GM19395 (cell line): ENCODE measurements around the gene TMEM158.

Source experiments
- ATAC-seq: cut with Tn5 transposase; IDR thresholded peaks from one replicate; pipeline ENCODE4 v1.9.1; 2021; ENCODE audit warnings: mild to moderate bottlenecking, moderate library complexity; ENCODE audit not compliant: unreplicated experiment

The TMEM158 gene

GRCh38 chr3:45226206-45226915 lies at the start of gene TMEM158:
TSS of gene TMEM158 (minus strand) at chr3:45226287. CDS start at chr3:45226027, 260 bp downstream.
- peak; percentile 65 for ATAC-seq

GRCh38 chr3:45275006-45275704 lies 49.1 kb upstream of the TMEM158 start:
- ATAC-seq, result no peak

- no peak for ATAC-seq
Measured at GRCh38 chr3:45273681-45274515, 47.8 kb upstream of the TMEM158 start.

DNA sequence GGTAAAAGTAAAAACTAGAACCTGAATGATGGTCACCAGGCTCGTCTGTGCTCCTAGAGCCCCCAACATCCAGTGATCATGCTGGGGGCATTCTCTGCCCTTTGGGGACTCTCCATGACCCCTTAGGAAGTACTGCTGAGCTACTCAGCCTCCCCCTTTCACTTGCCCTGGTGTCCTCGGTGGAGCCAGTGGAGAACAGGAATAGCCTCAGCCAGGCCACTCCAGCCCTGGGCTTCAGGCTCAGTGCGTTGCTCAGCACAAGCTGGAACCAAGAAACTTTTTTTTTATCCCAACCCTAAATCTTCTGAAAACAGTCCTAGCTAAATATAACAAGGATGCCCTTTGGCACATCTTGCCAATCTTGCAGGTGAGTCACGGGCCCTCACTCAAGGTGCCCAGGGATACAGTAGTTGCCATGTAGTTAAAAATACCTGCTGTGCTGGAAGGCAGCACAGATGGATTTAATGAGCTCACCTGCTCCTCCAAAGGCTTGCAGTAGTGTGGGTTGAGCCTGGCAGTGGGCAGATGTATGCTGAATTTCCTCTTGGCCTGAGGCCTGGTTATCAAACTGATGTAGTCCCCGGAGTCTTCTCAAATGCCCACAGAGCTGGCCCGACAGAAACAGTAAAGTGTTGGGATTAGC lies 46.9 kb upstream of the TMEM158 start:
- no peak for ATAC-seq

DNA sequence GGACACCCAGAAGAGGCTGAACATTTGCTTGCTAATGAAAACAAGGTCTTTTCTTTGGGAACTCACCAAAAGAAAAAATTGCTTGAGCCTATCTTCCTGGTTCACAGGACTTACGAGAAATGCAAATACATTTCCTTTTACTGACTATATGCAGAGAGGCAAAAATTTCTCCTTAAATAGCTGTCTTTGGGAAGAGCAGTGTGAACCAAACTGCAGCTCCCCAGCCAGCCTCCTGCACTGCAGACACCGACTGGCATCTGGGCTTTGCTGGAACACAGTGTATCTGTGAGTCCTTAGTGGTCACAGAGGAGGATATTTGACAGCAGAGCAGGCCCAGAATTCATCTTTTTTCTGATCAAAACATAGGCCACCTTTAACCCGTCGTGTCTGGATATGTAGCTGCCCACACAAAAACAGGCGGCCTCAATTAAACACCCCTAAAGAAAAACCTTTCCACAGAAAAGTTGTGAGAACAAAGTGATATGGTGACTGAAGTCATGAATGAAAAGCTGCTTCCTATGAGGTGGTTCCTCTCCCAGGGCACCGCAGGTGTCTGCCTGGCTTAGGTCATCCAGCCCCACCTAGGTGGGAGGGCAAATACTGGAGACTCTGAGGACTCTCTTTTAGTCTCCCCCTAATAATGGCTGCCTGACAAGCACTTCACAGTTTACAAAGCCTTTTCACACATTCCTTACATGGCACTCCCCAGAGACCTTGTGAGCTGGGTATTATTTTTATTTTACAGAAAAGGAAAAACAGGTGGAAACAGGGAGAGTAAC lies 46.1 kb upstream of the TMEM158 start:
- ATAC-seq, result no peak

DNA sequence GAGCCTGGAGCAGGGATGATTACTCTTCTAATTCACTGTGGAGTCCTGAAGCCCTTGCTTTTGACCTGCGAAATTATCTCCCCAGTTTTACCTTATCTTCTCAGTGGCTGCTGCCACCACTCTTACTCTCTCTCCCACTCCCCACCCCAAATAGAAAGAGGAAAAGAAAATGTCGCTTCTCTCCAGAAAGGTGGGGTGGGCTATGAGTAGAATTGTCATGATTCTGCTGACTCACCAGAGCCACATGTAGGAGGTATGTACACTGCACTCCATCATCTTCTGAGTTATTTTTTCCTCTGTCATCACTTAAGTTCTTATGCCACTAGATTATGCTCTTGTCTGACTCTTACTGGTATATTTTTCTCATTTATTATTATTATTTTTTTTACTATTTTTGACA lies 43.9 kb upstream of the TMEM158 start:
- ATAC-seq, result no peak

DNA sequence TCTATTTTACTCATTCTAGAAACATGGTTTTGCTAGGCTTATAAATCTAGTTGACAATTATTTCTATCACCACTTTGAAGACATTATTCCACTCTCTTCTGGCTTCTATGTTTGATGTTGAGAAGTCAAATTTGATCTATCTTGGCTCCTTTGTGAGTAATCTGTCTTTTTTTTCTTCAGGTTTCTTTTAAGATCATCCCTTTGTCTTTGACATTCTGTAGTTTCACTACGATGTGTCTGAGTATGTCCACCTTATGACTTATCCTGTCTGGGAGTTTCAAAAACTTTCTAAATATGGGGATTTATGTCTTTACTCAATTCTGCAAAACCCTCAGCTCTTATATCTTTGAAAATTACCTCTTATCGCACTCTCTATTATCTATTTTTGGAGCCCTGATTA lies 41.0 kb upstream of the TMEM158 start:
- ATAC-seq, result no peak

GRCh38 chr3:45261333-45262110 lies 35.4 kb upstream of the TMEM158 start:
- ATAC-seq, result no peak

GRCh38 chr3:45259133-45259532 lies 33.0 kb upstream of the TMEM158 start:
- no peak for ATAC-seq

- ATAC-seq, result no peak
Measured at GRCh38 chr3:45258317-45258716, 32.2 kb upstream of the TMEM158 start.

DNA sequence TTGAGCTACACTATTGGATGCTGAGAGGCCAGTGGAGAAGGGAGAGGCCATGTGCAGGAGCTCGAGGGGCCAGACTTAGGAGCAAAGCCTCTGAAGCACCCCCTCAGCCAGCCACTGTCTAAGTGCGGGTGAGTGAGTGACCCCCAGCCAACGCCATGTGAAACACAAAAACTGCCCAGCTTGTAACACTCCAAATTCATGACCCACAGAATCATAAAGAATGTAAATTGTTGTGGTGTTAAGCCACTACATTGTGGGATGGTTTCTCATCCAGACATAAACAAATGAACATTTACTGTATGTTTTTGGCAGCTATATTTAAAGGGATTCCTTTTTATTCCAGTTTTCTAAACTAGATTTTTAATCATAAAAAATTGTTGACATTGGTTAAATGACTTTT lies 27.2 kb upstream of the TMEM158 start:
- ATAC-seq, result no peak

DNA sequence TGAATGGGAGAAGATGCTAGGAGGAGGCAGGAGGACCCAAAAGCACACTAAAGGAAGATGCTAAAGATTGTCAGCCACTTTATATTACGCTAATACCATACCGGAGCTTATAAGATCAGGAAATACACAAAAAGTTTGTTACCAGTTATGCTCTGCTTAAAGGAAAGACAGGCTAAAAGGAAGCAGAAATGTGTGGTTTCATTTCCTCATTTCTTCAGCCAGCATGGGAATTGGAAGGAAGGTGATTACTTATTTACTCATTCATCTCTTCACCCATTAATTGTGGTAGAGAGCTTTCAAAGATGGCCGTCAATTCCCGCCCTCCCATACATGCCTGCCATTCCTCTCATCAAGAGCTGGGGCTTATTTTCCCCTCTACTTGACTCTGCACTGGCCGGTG lies 26.7 kb upstream of the TMEM158 start:
- ATAC-seq, result no peak

DNA sequence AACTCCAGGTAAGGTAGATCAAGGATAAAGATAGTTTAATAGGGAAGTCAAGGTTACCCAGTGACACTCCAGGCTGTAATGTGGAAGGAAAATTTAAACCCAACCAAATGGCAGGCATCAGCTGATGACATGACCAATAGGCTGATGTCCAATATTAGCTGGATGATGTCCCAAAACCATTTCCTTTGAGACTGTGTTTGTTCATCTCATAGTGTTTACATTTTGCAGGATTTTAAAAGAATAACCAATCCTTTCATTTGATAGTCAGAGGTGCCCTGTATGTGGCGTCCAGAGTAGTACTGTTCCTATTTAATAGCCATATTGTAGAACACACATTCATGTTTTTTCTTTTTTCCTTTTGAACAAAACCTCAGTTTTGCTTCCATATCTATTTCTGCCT lies 23.3 kb upstream of the TMEM158 start:
- no peak for ATAC-seq

DNA sequence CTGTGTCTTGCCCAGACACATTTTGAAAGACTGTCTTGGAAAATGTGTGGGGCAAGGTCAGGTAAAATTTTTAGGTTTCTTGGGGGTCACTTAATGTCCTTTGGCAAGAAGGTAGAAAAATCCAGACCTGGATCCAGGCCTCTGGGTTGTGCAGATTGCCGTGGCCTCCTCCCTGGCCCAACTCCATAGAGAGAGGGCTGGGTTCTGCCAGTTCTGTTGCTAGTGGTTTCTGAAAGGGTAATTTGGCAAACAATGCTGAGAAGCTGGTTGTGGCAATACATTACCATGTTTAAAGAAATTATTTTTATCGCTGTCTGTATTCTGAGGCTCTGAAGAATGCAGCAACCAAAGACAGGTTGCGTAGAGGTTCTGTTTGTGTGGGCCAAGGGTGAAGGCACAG lies 20.2 kb upstream of the TMEM158 start:
- no peak for ATAC-seq

DNA sequence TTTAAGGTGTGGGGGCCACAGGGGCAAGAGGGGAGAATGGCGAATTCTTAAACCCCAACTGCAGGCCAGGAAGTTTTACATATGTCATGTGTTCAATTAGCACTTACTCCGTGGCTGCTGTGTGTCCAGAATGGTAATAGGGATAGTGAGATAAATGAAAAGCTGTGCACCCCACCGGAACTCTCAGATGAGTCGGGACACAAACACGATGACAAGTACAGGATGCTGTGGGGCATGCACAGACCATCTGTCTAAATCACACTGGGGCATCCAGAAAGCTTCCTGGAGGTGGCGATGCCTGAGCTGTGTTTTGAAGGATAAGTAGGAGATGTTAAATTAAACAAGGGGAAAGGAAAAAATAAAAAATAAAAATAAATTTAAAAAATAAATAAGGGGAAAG lies 18.3 kb upstream of the TMEM158 start:
- ATAC-seq, result no peak

DNA sequence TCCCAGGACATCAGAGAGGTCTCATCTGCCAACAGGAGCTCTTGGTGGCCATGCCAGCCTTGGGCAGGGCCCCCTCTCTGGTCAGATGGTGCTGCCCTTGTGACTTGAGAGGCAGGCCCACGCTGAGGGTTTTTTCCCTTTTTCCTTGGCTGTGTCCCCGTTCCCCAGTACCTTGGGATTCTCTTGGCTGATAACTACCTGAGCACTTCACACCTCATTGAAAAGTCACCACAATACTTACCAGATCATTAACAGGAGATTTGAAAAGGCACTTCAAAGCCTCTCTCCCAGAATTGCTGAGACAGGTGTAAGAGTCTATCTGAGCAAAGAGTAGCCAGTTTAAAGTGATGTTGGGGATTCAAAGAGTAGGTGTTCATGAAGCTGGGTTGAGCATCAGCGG lies 15.1 kb upstream of the TMEM158 start:
- no peak for ATAC-seq

- ATAC-seq, result no peak
Measured at GRCh38 chr3:45240292-45240691, 14.2 kb upstream of the TMEM158 start.

DNA sequence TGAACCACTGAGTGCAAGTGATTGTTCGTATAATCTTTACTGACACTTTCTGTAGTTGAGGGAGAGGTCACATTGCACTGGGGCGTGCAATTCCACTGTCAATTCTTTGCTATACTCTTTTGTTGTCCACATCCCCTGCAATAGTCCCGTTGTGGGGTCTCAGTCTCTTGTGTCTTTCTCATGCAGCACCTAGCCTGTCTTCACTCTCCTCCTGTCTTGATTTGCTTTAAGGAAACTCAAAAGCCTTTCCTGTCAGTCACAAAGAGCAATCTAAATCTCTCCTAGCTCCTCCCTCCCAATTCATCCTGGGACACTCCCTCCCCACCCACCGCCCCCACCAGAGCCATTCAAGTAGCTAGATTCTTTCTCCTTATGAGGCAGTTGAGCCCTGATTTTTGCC lies 13.2 kb upstream of the TMEM158 start:
- no peak for ATAC-seq

DNA sequence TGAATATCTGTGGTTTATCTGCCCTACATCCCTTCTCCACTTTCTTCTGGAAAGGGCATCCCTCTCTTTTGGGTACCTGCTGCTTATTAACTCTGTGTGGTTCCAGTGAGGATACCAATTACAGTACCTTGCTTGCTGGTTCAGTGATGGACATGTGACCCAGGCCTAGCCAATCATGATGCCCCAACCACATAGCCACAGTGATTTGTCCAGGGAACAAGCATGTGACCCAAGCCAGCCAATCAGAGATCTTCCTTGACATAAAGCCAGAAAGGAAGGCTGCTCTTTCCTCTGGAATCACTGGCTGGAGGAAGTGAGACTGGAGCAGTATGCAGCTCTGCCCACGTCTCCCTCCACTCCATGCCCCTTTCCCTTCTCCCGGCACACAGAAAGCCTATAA lies 10.9 kb upstream of the TMEM158 start:
- no peak for ATAC-seq

GRCh38 chr3:45235409-45235808 lies 9.3 kb upstream of the TMEM158 start:
- ATAC-seq, result no peak
